ENCODE measurements around the gene LIN52. TPM values are rescaled to one million over a fixed set of nuclear protein-coding genes. Genes with fewer than 3 reads are reported as not detected.

The LIN52 gene
- total and polyA plus RNA-seq, 2 of the 8 experiments (the other 6 are each of a cell fraction or from before 2014, with no cell fraction given) = 6.8 to 11.6 TPM

- TF ChIP-seq CTBP2 (IDR thresholded peaks at IDR 0.05; ENCODE audit: borderline replicate concordance, insufficient read depth, insufficient read length, low read length) (no peak), TCF12 (IDR thresholded peaks at IDR 0.05; ENCODE audit: low read depth, low read length) (no peak), USF2 (IDR thresholded peaks at IDR 0.05; ENCODE audit: low read length) (no peak), MAX (IDR thresholded peaks at IDR 0.05) (no peak), CTCF (IDR thresholded peaks at IDR 0.05; ENCODE audit: control extremely low read depth in 1 of 3, insufficient read depth in 1 of 3, low read depth in 1 of 3, low read length in 3 of 3) (no peak), CHD7 (IDR thresholded peaks at IDR 0.05; ENCODE audit: insufficient replicate concordance, low read length) (no peak), YY1 (IDR thresholded peaks at IDR 0.05; ENCODE audit: low read depth, low read length) (no peak)
These were observed 926 bp upstream of the LIN52 start (continued) for GRCh38 chr14:74083784-74084276.

Measured in H1 (cell line).